HCT116 (cell line): ENCODE data around the gene ECI2. TPM values are rescaled to one million over a fixed set of nuclear protein-coding genes. Genes with fewer than 3 reads are reported as not detected.
A peak's percentile ranks its signal among the peaks of the same experiment; 100 is the strongest.

Source experiments
- ATAC-seq: fragments of 200-7000 bp; cut with Tn5 transposase; 2 replicates; pipeline ENCODE4 v1.9.1; 2020; ENCODE audit warnings: mild to moderate bottlenecking, moderate library complexity
- BruUV-seq: library from RNA; stranded (reverse); fragments of 400-500 nt; replicated peaks from 2 replicates; lab custom pipeline; 2021; lab: Mats Ljungman, UMichigan
- CTCF ChIA-PET: fragments of 300-600 bp; sonication (Branson Sonifier 250); formaldehyde crosslinking; loops from one replicate; lab custom pipeline; 2021; ENCODE audit warnings: antibody characterized with exemption; lab: Charles Lee
- POLR2A ChIA-PET: fragments of 300-600, 350-600 bp; sonication (Branson Sonifier 250); formaldehyde crosslinking; loops from one replicate; lab custom pipeline; 2021; ENCODE audit warnings: antibody characterized with exemption; lab: Charles Lee
- RAD21 ChIA-PET, 2 experiments: fragments of 300-600 bp; sonication (Branson Sonifier 250); formaldehyde crosslinking; loops; one replicate each; lab custom pipeline; 2023; ENCODE audit warnings: low total read pairs in 2 of 2; ENCODE audit not compliant: uncharacterized antibody in 2 of 2, unreplicated experiment in 2 of 2, low non-redundant PET in 1 of 2; lab: Charles Lee
- DNase-seq: peaks from one replicate; pipeline ENCODE4 v3.0.0-alpha.2; 2010; ENCODE audit warnings: low read depth, low spot score
- H2AFZ ChIP-seq: fragments of 200-600 bp; shearing (Covaris generic), sonication (generic); 2 replicates; pipeline ENCODE4 v1.6.1; 2017; ENCODE audit warnings: low read depth, mixed run types, mixed read lengths, antibody characterized with exemption, low read length; ENCODE audit not compliant: poor library complexity, severe bottlenecking
- H3K27ac ChIP-seq: 2 replicates; pipeline ENCODE4 v1.5.1; 2012; ENCODE audit warnings: low read depth, low read length
- H3K27me3 ChIP-seq: fragments of 200-600 bp; sonication (generic); 2 replicates; pipeline ENCODE4 v1.6.1; 2016; ENCODE audit warnings: mixed run types, low read length, mixed read lengths; ENCODE audit not compliant: insufficient read depth
- H3K36me3 ChIP-seq, 2 experiments: fragments of 200-500 bp in 1 of 2; fragments of 200-600 bp in 1 of 2; sonication (Bioruptor generic) in 1 of 2; sonication (generic) in 1 of 2; 2 replicates each; pipeline versions ENCODE4 v1.5.1 to v1.6.1; 2014 to 2016; ENCODE audit warnings: low read length in 2 of 2, inconsistent platforms in 1 of 2, mixed read lengths in 1 of 2, mixed run types in 1 of 2; ENCODE audit not compliant: insufficient read depth in 2 of 2, control insufficient read depth in 1 of 2
- H3K4me1 ChIP-seq, 2 experiments: fragments of 200-600 bp in 1 of 2; sonication (generic) in 1 of 2; 2 replicates each; pipeline versions ENCODE4 v1.5.1 to v1.6.1; 2012 to 2017; ENCODE audit warnings: low read length in 2 of 2, inconsistent platforms in 1 of 2, mild to moderate bottlenecking in 1 of 2, mixed read lengths in 1 of 2, mixed run types in 1 of 2, moderate library complexity in 1 of 2; ENCODE audit not compliant: insufficient read depth in 2 of 2, control insufficient read depth in 1 of 2
- H3K4me2 ChIP-seq: fragments of 200-600 bp; sonication (generic); 2 replicates; pipeline ENCODE4 v1.6.1; 2017; ENCODE audit warnings: mixed run types, low read length, mixed read lengths
- H3K4me3 ChIP-seq, 2 experiments: fragments of 200-600 bp in 1 of 2; sonication (generic) in 1 of 2; replicated peaks in 1 of 2; 2 replicates each; pipeline ENCODE4 v1.5.1; 2011 to 2016; ENCODE audit warnings: low read length in 2 of 2, control low read depth in 1 of 2, low read depth in 1 of 2, mild to moderate bottlenecking in 1 of 2, mixed read lengths in 1 of 2, mixed run types in 1 of 2
- H3K79me2 ChIP-seq: fragments of 200-600 bp; sonication (generic); 2 replicates; pipeline ENCODE4 v1.6.1; 2017; ENCODE audit warnings: mild to moderate bottlenecking, mixed run types, low read length, moderate library complexity, mixed read lengths; ENCODE audit not compliant: insufficient read depth
- H3K9ac ChIP-seq: fragments of 200-600 bp; sonication (generic); 2 replicates; pipeline ENCODE4 v1.6.1; 2016; ENCODE audit warnings: low read length, mixed read lengths
- H3K9me2 ChIP-seq: fragments of 200-600 bp; sonication (generic), shearing (Covaris generic); 2 replicates; pipeline ENCODE4 v1.6.1; 2017; ENCODE audit warnings: mixed run types, mild to moderate bottlenecking, moderate library complexity; ENCODE audit not compliant: insufficient read depth
- H3K9me3 ChIP-seq, 2 experiments: fragments of 200-500 bp in 1 of 2; fragments of 200-600 bp in 1 of 2; sonication (Bioruptor generic) in 1 of 2; sonication (generic) in 1 of 2; 2 replicates each; pipeline ENCODE4 v1.6.1; 2014 to 2017; ENCODE audit warnings: low read length in 2 of 2, mixed read lengths in 2 of 2, inconsistent platforms in 1 of 2, low read depth in 1 of 2, mild to moderate bottlenecking in 1 of 2, mixed run types in 1 of 2, moderate library complexity in 1 of 2; ENCODE audit not compliant: control insufficient read depth in 1 of 2, insufficient read depth in 1 of 2
- H4K20me1 ChIP-seq: fragments of 200-600 bp; sonication (generic), shearing (Covaris generic); 2 replicates; pipeline ENCODE4 v1.6.1; 2017; ENCODE audit warnings: mixed run types, mild to moderate bottlenecking, moderate library complexity; ENCODE audit not compliant: insufficient read depth
- ATF3 ChIP-seq: IDR thresholded peaks from 2 replicates; pipeline ENCODE4 v1.6.1; 2012
- CTCF ChIP-seq, 3 experiments: fragments of 200-600 bp in 1 of 3; sonication (generic) in 1 of 3; IDR thresholded peaks in 2 of 3; conservative IDR thresholded peaks in 1 of 3; 2 replicates each; pipeline ENCODE4 v1.5.1; 2012 to 2017; ENCODE audit warnings: low read depth in 2 of 3, low read length in 2 of 3, antibody characterized with exemption in 1 of 3, borderline replicate concordance in 1 of 3, control low read depth in 1 of 3, mild to moderate bottlenecking in 1 of 3, mixed read lengths in 1 of 3, mixed run types in 1 of 3, moderate library complexity in 1 of 3; ENCODE audit not compliant: insufficient read depth in 1 of 3
- ELF1 ChIP-seq: IDR thresholded peaks from 2 replicates; pipeline ENCODE4 v1.6.1; 2012; ENCODE audit warnings: low read depth, borderline replicate concordance
- EZH2phosphoT487 ChIP-seq: fragments of 200-600 bp; IDR thresholded peaks from 2 replicates; pipeline ENCODE4 v1.6.1; 2018; ENCODE audit warnings: antibody characterized with exemption, borderline replicate concordance
- MAX ChIP-seq: IDR thresholded peaks from 2 replicates; pipeline ENCODE4 v1.6.1; 2012
- POLR2AphosphoS5 ChIP-seq: IDR thresholded peaks from 2 replicates; pipeline ENCODE4 v1.6.1; 2011; ENCODE audit warnings: mild to moderate bottlenecking, low read depth, low read length, moderate library complexity
- RAD21 ChIP-seq: IDR thresholded peaks from 2 replicates; pipeline ENCODE4 v1.6.1; 2012; ENCODE audit warnings: low read depth, mild to moderate bottlenecking
- REST ChIP-seq: IDR thresholded peaks from 2 replicates; pipeline ENCODE4 v1.6.1; 2012; ENCODE audit warnings: low read depth
- SRF ChIP-seq: IDR thresholded peaks from 2 replicates; pipeline ENCODE4 v1.6.1; 2012; ENCODE audit warnings: low read depth
- YY1 ChIP-seq: IDR thresholded peaks from 2 replicates; pipeline ENCODE4 v1.6.1; 2011; ENCODE audit warnings: low read length, low read depth, moderate library complexity, mild to moderate bottlenecking; ENCODE audit not compliant: insufficient replicate concordance; ENCODE audit errors: extremely low read depth
- ZFX ChIP-seq: fragments of 450-650 bp; IDR thresholded peaks from 2 replicates; pipeline ENCODE4 v1.6.1; 2017
- ZNF274 ChIP-seq: fragments of 200-500 bp; sonication (Bioruptor generic); IDR thresholded peaks from 2 replicates; pipeline ENCODE4 v1.6.1; 2014; ENCODE audit warnings: mild to moderate bottlenecking, low read depth, low read length, inconsistent platforms
- intact Hi-C: fragments of 100-400 bp; cut with micrococcal nuclease; formaldehyde crosslinking; loops from 2 replicates; pipeline ENCODE4 v1.10.0; 2022
- total RNA-seq: library from RNA; stranded (reverse); gene quantifications from one replicate; pipeline ENCODE4 v1.2.1, GENCODE V29; 2021; ENCODE audit not compliant: unreplicated experiment

ECI2 gene
- total RNA-seq, 1 experiment from 2014 or later, result 56.8 TPM

- intact Hi-C loops, result loop anchor here (5.0 kb wide), 1 partner anchor 415 kb away; no protein-coding TSS in a partner anchor
- ChIA-PET POLR2A (no interaction called here), RAD21 (no interaction called here), CTCF (no interaction called here)
- no peaks in the 10 kb centered on the region for H3K79me2 ChIP-seq
- peaks cover 0 to 6% of the 10 kb centered on the region in 2 experiments; a peak in 1 of 4 replicates for H3K4me1 ChIP-seq
- no peaks in the 10 kb centered on the region for H3K9me2 ChIP-seq
- no peak overlapping the region for H3K4me2 ChIP-seq
- TF ChIP-seq SRF (no peak), ATF3 (no peak)
- DNase-seq, result no peak
- H3K4me3 ChIP-seq, result no peak overlapping the region
- no peak overlapping the region for H2AFZ ChIP-seq
- no peaks in the 10 kb centered on the region for H4K20me1 ChIP-seq
- no peak overlapping the region for H3K27ac ChIP-seq
- H3K36me3 ChIP-seq, result no peaks in the 10 kb centered on the region
- no peaks in the 10 kb centered on the region for H3K27me3 ChIP-seq
- ATAC-seq, result no peak
- BruUV-seq, result no TSS peak
- H3K9ac ChIP-seq, result no peak overlapping the region
- no peaks in the 10 kb centered on the region for H3K9me3 ChIP-seq
These were observed 22.1 kb upstream of the ECI2 start for GRCh38 chr6:4157506-4157905.

GRCh38 chr6:4155848-4156466, 20.6 kb upstream of the ECI2 start:
- H3K27me3 ChIP-seq, result no peaks in the 10 kb centered on the region
- intact Hi-C loops, result loop anchor here (1.0 to 5.0 kb wide), 2 partner anchors 101 to 414 kb away; no protein-coding TSS in a partner anchor
- H3K4me1 ChIP-seq, result peaks cover 0 to 6% of the 10 kb centered on the region in 2 experiments; a peak in 1 of 4 replicates
- ATAC-seq (peak; percentile 97), DNase-seq (peak; percentile 70)
- ChIA-PET POLR2A (no interaction called here), CTCF (interaction anchor here (1.0 to 2.2 kb wide), 6 partner anchors 14 to 135 kb away, joined by 3 to 13 read pairs (median 5); a partner anchor contains a TSS), RAD21 (no interaction called here)
- no peaks in the 10 kb centered on the region for H3K79me2 ChIP-seq
- no peaks in the 10 kb centered on the region for H4K20me1 ChIP-seq
- H3K4me2 ChIP-seq, result peak overlapping the region; percentile 43
- no peaks in the 10 kb centered on the region for H3K9me2 ChIP-seq
- peak overlapping the region; percentile 97 for H2AFZ ChIP-seq
- no peaks in the 10 kb centered on the region for H3K36me3 ChIP-seq
- H3K9me3 ChIP-seq, result no peaks in the 10 kb centered on the region
- H3K27ac ChIP-seq, result no peak overlapping the region
- BruUV-seq, result no TSS peak
- no peak overlapping the region for H3K4me3 ChIP-seq
- H3K9ac ChIP-seq, result no peak overlapping the region
- TF ChIP-seq ATF3, result no peak
- TF ChIP-seq ZFX, result no peak
- peak; percentile 76 to 83 (median 78); a peak in 5 of 6 replicates for TF ChIP-seq CTCF (IDR thresholded peaks at IDR 0.05 in 2 of 3, conservative IDR thresholded peaks at IDR 0.05 in 1 of 3; ENCODE audit: borderline replicate concordance in 1 of 3, insufficient read depth in 1 of 3, low read depth in 2 of 3, low read length in 2 of 3)
- peak; percentile 54 for TF ChIP-seq YY1
- TF ChIP-seq MAX, result no peak
- TF ChIP-seq ELF1, result no peak
- TF ChIP-seq EZH2phosphoT487, result no peak
- no peak for TF ChIP-seq REST
- TF ChIP-seq ZNF274, result no peak
- TF ChIP-seq RAD21, result peak; percentile 94
- no peak for TF ChIP-seq POLR2AphosphoS5
